GM23248 (cell line): Measurements from ENCODE around the gene PTPRR.

Experiments
- EZH2 ChIP-seq: fragments of 200-600 bp; sonication (generic); IDR thresholded peaks from 2 replicates; pipeline ENCODE4 v1.6.1; 2018; ENCODE audit warnings: antibody characterized with exemption, mild to moderate bottlenecking; ENCODE audit not compliant: insufficient read depth, poor library complexity, severe bottlenecking
- EZH2phosphoT487 ChIP-seq: fragments of 200-600 bp; sonication (generic); IDR thresholded peaks from 2 replicates; pipeline ENCODE4 v1.6.1; 2018; ENCODE audit warnings: antibody characterized with exemption, moderate library complexity, mild to moderate bottlenecking, low read depth; ENCODE audit not compliant: insufficient read depth

- TF ChIP-seq EZH2, result no peak
- no peak for TF ChIP-seq EZH2phosphoT487
Observed at GRCh38 chr12:70880744-70881143, 39.8 kb downstream of the PTPRR start.
